Ishikawa (cell line): ENCODE measurements around the gene TM4SF4.

ENCODE experiments used
- CEBPB ChIP-seq: IDR thresholded peaks from 2 replicates; pipeline ENCODE4 v1.6.1; 2012
- EGR1 ChIP-seq: IDR thresholded peaks from 2 replicates; pipeline ENCODE4 v1.6.1; 2012
- RAD21 ChIP-seq: IDR thresholded peaks from 2 replicates; pipeline ENCODE4 v1.6.1; 2012; ENCODE audit warnings: low read depth
- TAF1 ChIP-seq: IDR thresholded peaks from 2 replicates; pipeline ENCODE4 v1.6.1; 2012; ENCODE audit warnings: low read depth, mild to moderate bottlenecking
- TCF12 ChIP-seq: IDR thresholded peaks from 2 replicates; pipeline ENCODE4 v1.6.1; 2012; ENCODE audit warnings: low read depth
- TEAD4 ChIP-seq: IDR thresholded peaks from 2 replicates; pipeline ENCODE4 v1.6.1; 2012
- TF ChIP-seq, protein P1 (sequence below): IDR thresholded peaks from 2 replicates; pipeline ENCODE4 v1.6.1; 2012; ENCODE audit warnings: low read depth, mild to moderate bottlenecking

GRCh38 chr3:149493315-149494021, 19.0 kb downstream of the TM4SF4 start:
- TF ChIP-seq TEAD4 (no peak), TCF12 (no peak), CEBPB (no peak), TAF1 (no peak), RAD21 (no peak), EGR1 (no peak)
- TF ChIP-seq, protein P1, sequence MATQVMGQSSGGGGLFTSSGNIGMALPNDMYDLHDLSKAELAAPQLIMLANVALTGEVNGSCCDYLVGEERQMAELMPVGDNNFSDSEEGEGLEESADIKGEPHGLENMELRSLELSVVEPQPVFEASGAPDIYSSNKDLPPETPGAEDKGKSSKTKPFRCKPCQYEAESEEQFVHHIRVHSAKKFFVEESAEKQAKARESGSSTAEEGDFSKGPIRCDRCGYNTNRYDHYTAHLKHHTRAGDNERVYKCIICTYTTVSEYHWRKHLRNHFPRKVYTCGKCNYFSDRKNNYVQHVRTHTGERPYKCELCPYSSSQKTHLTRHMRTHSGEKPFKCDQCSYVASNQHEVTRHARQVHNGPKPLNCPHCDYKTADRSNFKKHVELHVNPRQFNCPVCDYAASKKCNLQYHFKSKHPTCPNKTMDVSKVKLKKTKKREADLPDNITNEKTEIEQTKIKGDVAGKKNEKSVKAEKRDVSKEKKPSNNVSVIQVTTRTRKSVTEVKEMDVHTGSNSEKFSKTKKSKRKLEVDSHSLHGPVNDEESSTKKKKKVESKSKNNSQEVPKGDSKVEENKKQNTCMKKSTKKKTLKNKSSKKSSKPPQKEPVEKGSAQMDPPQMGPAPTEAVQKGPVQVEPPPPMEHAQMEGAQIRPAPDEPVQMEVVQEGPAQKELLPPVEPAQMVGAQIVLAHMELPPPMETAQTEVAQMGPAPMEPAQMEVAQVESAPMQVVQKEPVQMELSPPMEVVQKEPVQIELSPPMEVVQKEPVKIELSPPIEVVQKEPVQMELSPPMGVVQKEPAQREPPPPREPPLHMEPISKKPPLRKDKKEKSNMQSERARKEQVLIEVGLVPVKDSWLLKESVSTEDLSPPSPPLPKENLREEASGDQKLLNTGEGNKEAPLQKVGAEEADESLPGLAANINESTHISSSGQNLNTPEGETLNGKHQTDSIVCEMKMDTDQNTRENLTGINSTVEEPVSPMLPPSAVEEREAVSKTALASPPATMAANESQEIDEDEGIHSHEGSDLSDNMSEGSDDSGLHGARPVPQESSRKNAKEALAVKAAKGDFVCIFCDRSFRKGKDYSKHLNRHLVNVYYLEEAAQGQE = no peak
